ENCODE measurements around the gene IQCE.

IQCE gene

DNA sequence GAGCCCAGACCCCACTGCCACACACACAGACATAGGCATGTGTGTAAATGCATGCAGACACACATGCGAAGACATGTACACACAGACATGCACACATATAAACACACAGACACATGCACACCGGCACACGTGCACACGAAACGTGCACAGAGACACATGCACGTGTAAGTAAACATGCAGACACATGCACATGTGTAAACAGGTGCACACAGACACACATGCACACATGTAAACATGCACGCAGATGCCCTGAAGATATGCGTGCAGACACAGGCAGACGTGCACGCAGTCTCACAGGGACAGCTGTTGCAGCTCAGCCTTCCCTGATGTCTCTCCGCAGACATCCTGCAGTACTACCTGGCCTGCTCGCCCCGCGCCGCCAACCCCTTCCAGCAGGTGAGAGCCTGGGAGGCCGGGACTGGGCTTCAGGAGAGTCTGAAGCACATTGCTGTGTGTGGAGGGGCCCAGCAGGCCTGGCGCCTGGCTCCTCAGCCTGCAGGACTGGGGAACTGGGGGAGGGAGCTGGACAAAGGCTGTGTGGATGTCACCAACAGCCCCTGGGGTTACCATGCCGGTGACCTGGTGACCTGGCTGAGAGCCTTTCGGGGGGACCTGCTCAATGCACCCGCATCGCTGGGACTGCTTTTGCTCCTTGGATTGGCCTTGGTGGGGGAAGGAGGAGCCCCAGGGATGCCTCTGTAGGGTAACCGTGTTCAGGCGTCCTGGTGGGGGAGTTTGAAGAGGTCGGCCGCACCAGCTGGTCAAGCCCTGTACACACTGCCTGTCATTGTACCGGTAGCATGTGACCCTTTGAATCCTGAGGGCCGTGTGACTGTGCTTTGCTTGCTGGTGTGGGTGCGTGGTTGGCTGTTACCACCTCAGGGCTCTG lies 93.3 kb downstream of the IQCE start:
- Histone ChIP-seq H3K9me3 (replicated peaks; ENCODE audit: insufficient read depth, low read length) (no peaks in the 10 kb centered on the region), H3K9me2 (replicated peaks; ENCODE audit: insufficient read depth, low read length) (no peaks in the 10 kb centered on the region), H3K27ac (ENCODE audit: low read length) (no peak overlapping the region), H3F3A (ENCODE audit: insufficient read depth, low read length) (no peaks in the 10 kb centered on the region), H3K27me3 (replicated peaks; ENCODE audit: insufficient read depth, low read length) (peaks cover 46% of the 10 kb centered on the region), H3K4me2 (ENCODE audit: low read depth, low read length) (no peak overlapping the region), H4K20me1 (ENCODE audit: insufficient read depth, low read length) (no peaks in the 10 kb centered on the region), H3K36me3 (replicated peaks; ENCODE audit: insufficient read depth, low read length) (no peaks in the 10 kb centered on the region), H3K4me1 (ENCODE audit: low read length) (no peaks in the 10 kb centered on the region), H3K9ac (ENCODE audit: low read length) (no peak overlapping the region), H3K79me2 (ENCODE audit: low read length) (no peaks in the 10 kb centered on the region), H2AFZ (ENCODE audit: low read length) (no peak overlapping the region), H3K4me3 (ENCODE audit: low read length) (no peak overlapping the region)
- no peak for DNase-seq
- no peak for TF ChIP-seq EZH2phosphoT487 (IDR thresholded peaks at IDR 0.05; ENCODE audit: low read length)
- TF ChIP-seq, protein P1, sequence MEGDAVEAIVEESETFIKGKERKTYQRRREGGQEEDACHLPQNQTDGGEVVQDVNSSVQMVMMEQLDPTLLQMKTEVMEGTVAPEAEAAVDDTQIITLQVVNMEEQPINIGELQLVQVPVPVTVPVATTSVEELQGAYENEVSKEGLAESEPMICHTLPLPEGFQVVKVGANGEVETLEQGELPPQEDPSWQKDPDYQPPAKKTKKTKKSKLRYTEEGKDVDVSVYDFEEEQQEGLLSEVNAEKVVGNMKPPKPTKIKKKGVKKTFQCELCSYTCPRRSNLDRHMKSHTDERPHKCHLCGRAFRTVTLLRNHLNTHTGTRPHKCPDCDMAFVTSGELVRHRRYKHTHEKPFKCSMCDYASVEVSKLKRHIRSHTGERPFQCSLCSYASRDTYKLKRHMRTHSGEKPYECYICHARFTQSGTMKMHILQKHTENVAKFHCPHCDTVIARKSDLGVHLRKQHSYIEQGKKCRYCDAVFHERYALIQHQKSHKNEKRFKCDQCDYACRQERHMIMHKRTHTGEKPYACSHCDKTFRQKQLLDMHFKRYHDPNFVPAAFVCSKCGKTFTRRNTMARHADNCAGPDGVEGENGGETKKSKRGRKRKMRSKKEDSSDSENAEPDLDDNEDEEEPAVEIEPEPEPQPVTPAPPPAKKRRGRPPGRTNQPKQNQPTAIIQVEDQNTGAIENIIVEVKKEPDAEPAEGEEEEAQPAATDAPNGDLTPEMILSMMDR (IDR thresholded peaks at IDR 0.05; ENCODE audit: low read length): no peak
- TF ChIP-seq EZH2 (optimal IDR thresholded peaks at IDR 0.05; ENCODE audit: low read depth, low read length): no peak

DNA sequence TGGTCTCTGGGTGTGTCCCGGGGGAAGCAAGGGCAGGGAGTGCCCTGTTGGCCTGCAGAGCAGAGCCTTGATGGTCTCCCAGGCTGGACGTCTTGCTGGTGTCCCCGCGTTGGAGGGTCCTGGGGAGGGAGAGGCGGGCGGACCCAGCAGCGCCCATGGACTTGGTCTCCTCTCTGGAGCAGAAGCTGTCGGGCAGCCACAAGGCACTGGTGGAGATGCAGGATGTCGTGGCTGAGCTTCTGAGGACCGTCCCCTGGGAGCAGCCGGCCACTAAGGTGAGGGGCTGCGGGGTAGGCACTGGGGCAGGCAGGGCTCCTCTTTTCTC lies 93.9 kb downstream of the IQCE start:
- DNase-seq: no peak
- H3K27me3 ChIP-seq (replicated peaks; ENCODE audit: insufficient read depth, low read length): peaks cover 48% of the 10 kb centered on the region
- no peak overlapping the region for H3K27ac ChIP-seq (ENCODE audit: low read length)
- H3K4me3 ChIP-seq (ENCODE audit: low read length): no peak overlapping the region
- no peaks in the 10 kb centered on the region for H3F3A ChIP-seq (ENCODE audit: insufficient read depth, low read length)
- H3K9ac ChIP-seq (ENCODE audit: low read length): no peak overlapping the region
- no peaks in the 10 kb centered on the region for H3K79me2 ChIP-seq (ENCODE audit: low read length)
- no peaks in the 10 kb centered on the region for H4K20me1 ChIP-seq (ENCODE audit: insufficient read depth, low read length)
- no peaks in the 10 kb centered on the region for H3K36me3 ChIP-seq (replicated peaks; ENCODE audit: insufficient read depth, low read length)
- no peak for TF ChIP-seq EZH2 (optimal IDR thresholded peaks at IDR 0.05; ENCODE audit: low read depth, low read length)
- no peak for TF ChIP-seq EZH2phosphoT487 (IDR thresholded peaks at IDR 0.05; ENCODE audit: low read length)
- TF ChIP-seq, protein P1 (IDR thresholded peaks at IDR 0.05; ENCODE audit: low read length): no peak
- H2AFZ ChIP-seq (ENCODE audit: low read length): no peak overlapping the region
- H3K9me2 ChIP-seq (replicated peaks; ENCODE audit: insufficient read depth, low read length): no peaks in the 10 kb centered on the region
- no peaks in the 10 kb centered on the region for H3K4me1 ChIP-seq (ENCODE audit: low read length)
- no peak overlapping the region for H3K4me2 ChIP-seq (ENCODE audit: low read depth, low read length)
- no peaks in the 10 kb centered on the region for H3K9me3 ChIP-seq (replicated peaks; ENCODE audit: insufficient read depth, low read length)

DNA sequence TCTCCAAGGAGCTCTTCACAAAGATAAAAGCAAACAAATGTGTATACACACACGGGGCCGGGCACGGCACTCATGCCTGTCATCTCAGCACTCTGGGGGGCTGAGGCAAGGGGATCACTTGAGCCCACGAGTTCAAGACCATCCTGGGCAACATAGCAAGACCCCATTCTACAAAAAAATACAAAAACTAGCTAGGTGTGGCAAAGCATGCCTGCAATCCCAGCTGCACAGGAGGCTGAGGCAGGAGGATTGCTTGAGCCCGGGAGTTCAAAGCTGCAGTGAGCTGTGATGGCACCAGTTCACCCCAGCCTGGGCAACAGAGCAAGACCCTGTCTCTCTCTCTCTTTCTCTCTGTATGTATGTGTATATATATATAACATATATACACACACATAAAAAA lies 95.3 kb downstream of the IQCE start:
- no peak overlapping the region for H3K4me3 ChIP-seq (ENCODE audit: low read length)
- no peaks in the 10 kb centered on the region for H3K4me1 ChIP-seq (ENCODE audit: low read length)
- H3K79me2 ChIP-seq (ENCODE audit: low read length): no peaks in the 10 kb centered on the region
- H3K9ac ChIP-seq (ENCODE audit: low read length): no peak overlapping the region
- H3F3A ChIP-seq (ENCODE audit: insufficient read depth, low read length): no peaks in the 10 kb centered on the region
- peaks cover 61% of the 10 kb centered on the region for H3K27me3 ChIP-seq (replicated peaks; ENCODE audit: insufficient read depth, low read length)
- H3K36me3 ChIP-seq (replicated peaks; ENCODE audit: insufficient read depth, low read length): no peaks in the 10 kb centered on the region
- H3K9me3 ChIP-seq (replicated peaks; ENCODE audit: insufficient read depth, low read length): no peaks in the 10 kb centered on the region
- no peak for DNase-seq
- H3K27ac ChIP-seq (ENCODE audit: low read length): no peak overlapping the region
- H4K20me1 ChIP-seq (ENCODE audit: insufficient read depth, low read length): no peaks in the 10 kb centered on the region
- no peaks in the 10 kb centered on the region for H3K9me2 ChIP-seq (replicated peaks; ENCODE audit: insufficient read depth, low read length)
- H3K4me2 ChIP-seq (ENCODE audit: low read depth, low read length): no peak overlapping the region
- TF ChIP-seq EZH2phosphoT487 (IDR thresholded peaks at IDR 0.05; ENCODE audit: low read length) (no peak), EZH2 (optimal IDR thresholded peaks at IDR 0.05; ENCODE audit: low read depth, low read length) (no peak)
- TF ChIP-seq, protein P1 (IDR thresholded peaks at IDR 0.05; ENCODE audit: low read length): no peak
- no peak overlapping the region for H2AFZ ChIP-seq (ENCODE audit: low read length)

All from MM.1S (cell line).